ENCODE results near the gene RAD52.

RAD52 gene

DNA sequence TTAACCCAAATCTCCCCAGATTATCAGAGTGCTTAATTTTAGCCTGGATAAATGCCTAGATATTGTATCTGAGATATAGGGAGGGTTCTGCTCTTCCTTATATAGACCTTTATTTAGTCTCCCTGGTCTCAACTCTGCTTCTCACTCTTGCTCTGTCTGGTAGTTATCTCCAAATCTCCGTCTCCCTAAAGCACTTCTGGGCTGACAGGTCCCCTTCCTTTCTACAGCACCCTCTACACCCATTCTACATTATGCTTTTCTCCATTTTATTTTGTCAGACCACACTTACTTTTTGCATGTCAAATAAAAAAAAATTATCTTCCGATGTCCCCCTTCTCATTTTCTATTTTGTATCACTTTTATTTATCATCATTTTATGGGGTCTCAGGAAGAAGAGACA lies 39.6 kb upstream of the RAD52 start:
- H3K4me3 ChIP-seq (ENCODE audit: low read depth in 1 of 5, low read length in 5 of 5) = peak overlapping the region in 2 of 5 donors; percentile 77 to 85

DNA sequence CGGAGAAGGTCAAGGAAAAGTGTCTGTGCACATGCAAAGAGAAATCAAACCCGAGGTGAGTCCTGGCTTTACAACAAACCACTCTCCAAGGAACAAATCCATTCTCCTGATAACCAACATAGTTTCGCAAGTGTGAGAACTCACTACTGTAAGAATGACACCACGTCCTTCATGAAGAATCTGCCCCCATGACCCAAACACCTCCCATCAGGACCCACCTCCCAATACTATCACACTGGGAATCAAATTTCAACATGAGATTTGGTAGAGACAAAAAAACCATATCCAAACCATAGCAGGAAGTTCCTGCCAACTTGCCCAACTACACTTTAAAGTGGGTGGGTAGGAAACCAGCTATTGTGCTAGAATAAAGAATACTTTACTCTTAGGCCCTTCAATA lies 39.2 kb upstream of the RAD52 start:
- Histone ChIP-seq H3K27me3 (ENCODE audit: control insufficient read depth in 5 of 5, insufficient read depth in 4 of 5, low read length in 5 of 5) (no peaks in the 10 kb centered on the region), H3K27ac (ENCODE audit: low read depth, low read length) (no peak overlapping the region), H3K36me3 (ENCODE audit: control insufficient read depth in 5 of 5, insufficient read depth in 5 of 5, low read length in 5 of 5) (no peaks in the 10 kb centered on the region), H3K4me1 (ENCODE audit: control insufficient read depth in 5 of 5, insufficient read depth in 5 of 5, low read length in 5 of 5) (peaks cover 3 to 36% (median 35%) of the 10 kb centered on the region in 5 donors), H3K9me3 (ENCODE audit: control insufficient read depth in 5 of 5, low read length in 5 of 5) (no peaks in the 10 kb centered on the region), H3K4me3 (ENCODE audit: low read depth in 1 of 5, low read length in 5 of 5) (no peak overlapping the region), H3K9ac (ENCODE audit: low read length in 5 of 5) (peak overlapping the region in 2 of 5 donors; percentile 77 to 92)

More for the DNA sequence above, 39.6 kb upstream of the RAD52 start:
- no peaks in the 10 kb centered on the region for H3K9me3 ChIP-seq (ENCODE audit: control insufficient read depth in 5 of 5, low read length in 5 of 5)
- peak overlapping the region in 3 of 5 donors; percentile 77 to 95 (median 92) for H3K9ac ChIP-seq (ENCODE audit: low read length in 5 of 5)
- peak overlapping the region; percentile 96 for H3K27ac ChIP-seq (ENCODE audit: low read depth, low read length)
- H3K4me1 ChIP-seq (ENCODE audit: control insufficient read depth in 5 of 5, insufficient read depth in 5 of 5, low read length in 5 of 5) = peaks cover 3 to 36% (median 35%) of the 10 kb centered on the region in 5 donors
- no peaks in the 10 kb centered on the region for H3K36me3 ChIP-seq (ENCODE audit: control insufficient read depth in 5 of 5, insufficient read depth in 5 of 5, low read length in 5 of 5)
- H3K27me3 ChIP-seq (ENCODE audit: control insufficient read depth in 5 of 5, insufficient read depth in 4 of 5, low read length in 5 of 5) = no peaks in the 10 kb centered on the region

DNA sequence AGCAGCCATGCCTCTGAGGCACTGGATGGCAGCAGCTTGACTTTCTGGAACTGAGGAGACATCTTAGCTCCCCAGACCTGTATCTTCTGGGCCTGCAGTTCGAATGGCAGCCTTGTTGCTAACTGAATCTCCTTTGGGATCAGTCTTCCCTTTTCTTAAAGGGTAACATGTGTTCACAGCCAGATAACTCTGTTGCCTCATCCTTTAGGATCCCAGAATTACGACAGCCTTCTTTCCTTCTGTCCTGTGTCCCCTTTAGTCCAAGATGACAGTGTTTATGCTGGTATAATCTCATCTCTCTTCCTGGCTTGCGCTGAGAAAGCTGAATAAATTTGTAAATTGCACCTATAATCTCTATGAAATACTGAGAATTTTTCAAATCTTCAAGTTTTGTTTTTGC lies 32.5 kb upstream of the RAD52 start:
- peak overlapping the region in 1 of 5 donors; percentile 32 for H3K9ac ChIP-seq (ENCODE audit: low read length in 5 of 5)
- peaks cover 0 to 5% (median 3%) of the 10 kb centered on the region in 5 donors for H3K4me1 ChIP-seq (ENCODE audit: control insufficient read depth in 5 of 5, insufficient read depth in 5 of 5, low read length in 5 of 5)

DNA sequence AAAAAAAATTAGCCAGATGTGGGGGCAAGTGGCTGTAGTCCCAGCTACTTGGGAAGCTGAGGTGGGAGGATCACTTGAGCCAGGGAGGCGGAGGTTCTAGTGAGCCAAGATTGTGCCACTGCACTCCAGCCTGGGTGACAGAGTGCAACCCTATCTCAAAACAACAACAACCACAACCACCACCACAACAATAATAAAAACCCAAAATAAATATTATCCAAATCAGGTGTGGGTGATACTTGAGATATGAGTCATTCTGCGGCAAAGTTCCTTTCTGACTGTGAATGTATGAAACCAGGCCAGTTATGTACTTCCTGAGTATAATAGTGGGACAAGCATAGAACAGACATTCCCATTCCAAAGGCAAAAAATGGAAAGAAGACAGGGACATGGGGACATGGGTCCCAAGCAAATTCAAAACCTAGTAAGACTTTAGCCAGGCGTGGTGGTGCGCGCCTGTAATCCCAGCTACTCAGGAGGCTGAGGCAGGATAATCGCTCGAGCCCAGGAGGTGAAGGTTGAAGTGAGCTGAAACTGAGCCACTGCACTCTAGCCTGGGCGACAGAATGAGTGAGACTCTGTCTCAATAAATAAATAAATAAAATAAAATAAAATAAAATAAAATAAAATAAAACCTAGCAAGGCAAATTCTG lies 31.8 kb upstream of the RAD52 start:
- Histone ChIP-seq H3K36me3 (ENCODE audit: control insufficient read depth in 5 of 5, insufficient read depth in 5 of 5, low read length in 5 of 5) (peaks cover 0 to 2% (median 0%) of the 10 kb centered on the region in 5 donors), H3K9me3 (ENCODE audit: control insufficient read depth in 5 of 5, low read length in 5 of 5) (no peaks in the 10 kb centered on the region), H3K4me3 (ENCODE audit: low read depth in 1 of 5, low read length in 5 of 5) (no peak overlapping the region), H3K27me3 (ENCODE audit: control insufficient read depth in 5 of 5, insufficient read depth in 4 of 5, low read length in 5 of 5) (no peaks in the 10 kb centered on the region), H3K4me1 (ENCODE audit: control insufficient read depth in 5 of 5, insufficient read depth in 5 of 5, low read length in 5 of 5) (peaks cover 0 to 5% (median 3%) of the 10 kb centered on the region in 5 donors), H3K27ac (ENCODE audit: low read depth, low read length) (no peak overlapping the region), H3K9ac (ENCODE audit: low read length in 5 of 5) (no peak overlapping the region)

More for the DNA sequence above, 32.5 kb upstream of the RAD52 start:
- Histone ChIP-seq H3K9me3 (ENCODE audit: control insufficient read depth in 5 of 5, low read length in 5 of 5) (no peaks in the 10 kb centered on the region), H3K36me3 (ENCODE audit: control insufficient read depth in 5 of 5, insufficient read depth in 5 of 5, low read length in 5 of 5) (no peaks in the 10 kb centered on the region), H3K27ac (ENCODE audit: low read depth, low read length) (no peak overlapping the region), H3K4me3 (ENCODE audit: low read depth in 1 of 5, low read length in 5 of 5) (no peak overlapping the region), H3K27me3 (ENCODE audit: control insufficient read depth in 5 of 5, insufficient read depth in 4 of 5, low read length in 5 of 5) (no peaks in the 10 kb centered on the region)

DNA sequence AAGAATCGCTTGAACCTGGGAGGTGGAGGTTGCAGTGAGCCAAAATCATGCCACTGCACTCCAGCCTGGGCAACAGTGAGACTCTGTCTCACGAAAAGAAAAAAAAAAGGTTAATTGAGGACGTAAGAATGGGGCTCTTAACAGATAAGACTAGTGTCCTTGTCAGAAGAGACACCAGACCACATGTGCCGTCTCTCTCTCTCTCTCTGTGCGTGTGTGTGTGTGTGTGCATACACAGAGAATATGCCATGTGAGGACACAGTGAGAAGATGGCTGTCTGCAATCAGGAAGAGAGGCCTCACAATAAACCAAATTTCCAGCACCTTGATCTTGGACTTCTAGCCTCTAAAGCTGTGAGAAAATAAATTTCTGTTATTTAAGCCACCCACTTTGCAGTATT lies 29.9 kb upstream of the RAD52 start:
- no peak overlapping the region for H3K27ac ChIP-seq (ENCODE audit: low read depth, low read length)
- H3K27me3 ChIP-seq (ENCODE audit: control insufficient read depth in 5 of 5, insufficient read depth in 4 of 5, low read length in 5 of 5) = no peaks in the 10 kb centered on the region
- peaks cover 0 to 2% (median 0%) of the 10 kb centered on the region in 5 donors for H3K36me3 ChIP-seq (ENCODE audit: control insufficient read depth in 5 of 5, insufficient read depth in 5 of 5, low read length in 5 of 5)
- H3K4me3 ChIP-seq (ENCODE audit: low read depth in 1 of 5, low read length in 5 of 5) = no peak overlapping the region
- peaks cover 0 to 5% (median 3%) of the 10 kb centered on the region in 5 donors for H3K4me1 ChIP-seq (ENCODE audit: control insufficient read depth in 5 of 5, insufficient read depth in 5 of 5, low read length in 5 of 5)
- H3K9me3 ChIP-seq (ENCODE audit: control insufficient read depth in 5 of 5, low read length in 5 of 5) = no peaks in the 10 kb centered on the region
- no peak overlapping the region for H3K9ac ChIP-seq (ENCODE audit: low read length in 5 of 5)

DNA sequence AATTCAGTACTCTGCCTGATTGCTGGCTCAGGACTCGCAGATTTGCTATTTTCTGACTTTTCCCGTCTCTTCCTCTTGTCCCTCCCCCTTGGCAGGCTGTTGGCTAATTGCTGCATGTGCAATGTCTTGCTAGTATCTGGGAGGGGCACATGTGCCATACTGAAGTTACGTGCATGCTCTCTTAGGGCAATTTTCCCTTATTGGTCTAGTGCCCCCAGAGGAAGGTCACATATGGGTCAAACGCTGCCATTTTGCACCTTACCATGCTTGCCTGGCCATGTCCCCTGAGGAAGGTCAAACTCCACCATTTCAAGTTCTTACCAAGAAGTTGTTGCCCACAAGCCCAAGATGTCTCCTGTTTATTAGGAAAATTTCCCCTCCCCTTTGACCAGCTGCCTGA lies 27.7 kb upstream of the RAD52 start:
- no peaks in the 10 kb centered on the region for H3K9me3 ChIP-seq (ENCODE audit: control insufficient read depth in 5 of 5, low read length in 5 of 5)
- peaks cover 0 to 4% (median 3%) of the 10 kb centered on the region in 5 donors for H3K4me1 ChIP-seq (ENCODE audit: control insufficient read depth in 5 of 5, insufficient read depth in 5 of 5, low read length in 5 of 5)
- H3K36me3 ChIP-seq (ENCODE audit: control insufficient read depth in 5 of 5, insufficient read depth in 5 of 5, low read length in 5 of 5) = peaks cover 0 to 2% (median 0%) of the 10 kb centered on the region in 5 donors
- H3K9ac ChIP-seq (ENCODE audit: low read length in 5 of 5) = no peak overlapping the region
- no peak overlapping the region for H3K27ac ChIP-seq (ENCODE audit: low read depth, low read length)
- H3K27me3 ChIP-seq (ENCODE audit: control insufficient read depth in 5 of 5, insufficient read depth in 4 of 5, low read length in 5 of 5) = no peaks in the 10 kb centered on the region
- H3K4me3 ChIP-seq (ENCODE audit: low read depth in 1 of 5, low read length in 5 of 5) = no peak overlapping the region

DNA sequence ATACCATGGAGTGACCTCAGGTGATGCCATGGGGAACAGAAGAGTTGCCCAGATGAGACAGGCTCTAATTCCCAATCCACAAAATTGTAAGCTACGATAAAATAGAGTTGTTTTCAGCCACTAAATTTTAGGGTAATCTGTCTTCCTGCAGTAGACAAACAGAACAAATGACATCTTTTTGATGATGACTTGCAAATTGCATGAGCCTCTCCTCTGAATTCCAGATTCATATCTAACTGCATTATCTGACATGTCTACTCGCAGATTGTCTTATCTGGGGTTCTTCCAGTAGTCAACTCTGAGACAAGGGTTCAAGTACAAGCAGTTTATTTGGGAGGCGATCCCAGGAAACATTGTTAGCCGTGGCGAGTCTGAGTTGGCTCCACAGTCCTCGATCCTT lies 27.1 kb upstream of the RAD52 start:
- no peaks in the 10 kb centered on the region for H3K27me3 ChIP-seq (ENCODE audit: control insufficient read depth in 5 of 5, insufficient read depth in 4 of 5, low read length in 5 of 5)
- no peak overlapping the region for H3K27ac ChIP-seq (ENCODE audit: low read depth, low read length)
- H3K4me3 ChIP-seq (ENCODE audit: low read depth in 1 of 5, low read length in 5 of 5) = no peak overlapping the region
- no peaks in the 10 kb centered on the region for H3K9me3 ChIP-seq (ENCODE audit: control insufficient read depth in 5 of 5, low read length in 5 of 5)
- H3K36me3 ChIP-seq (ENCODE audit: control insufficient read depth in 5 of 5, insufficient read depth in 5 of 5, low read length in 5 of 5) = peaks cover 0 to 2% (median 0%) of the 10 kb centered on the region in 5 donors
- no peak overlapping the region for H3K9ac ChIP-seq (ENCODE audit: low read length in 5 of 5)
- no peaks in the 10 kb centered on the region for H3K4me1 ChIP-seq (ENCODE audit: control insufficient read depth in 5 of 5, insufficient read depth in 5 of 5, low read length in 5 of 5)

DNA sequence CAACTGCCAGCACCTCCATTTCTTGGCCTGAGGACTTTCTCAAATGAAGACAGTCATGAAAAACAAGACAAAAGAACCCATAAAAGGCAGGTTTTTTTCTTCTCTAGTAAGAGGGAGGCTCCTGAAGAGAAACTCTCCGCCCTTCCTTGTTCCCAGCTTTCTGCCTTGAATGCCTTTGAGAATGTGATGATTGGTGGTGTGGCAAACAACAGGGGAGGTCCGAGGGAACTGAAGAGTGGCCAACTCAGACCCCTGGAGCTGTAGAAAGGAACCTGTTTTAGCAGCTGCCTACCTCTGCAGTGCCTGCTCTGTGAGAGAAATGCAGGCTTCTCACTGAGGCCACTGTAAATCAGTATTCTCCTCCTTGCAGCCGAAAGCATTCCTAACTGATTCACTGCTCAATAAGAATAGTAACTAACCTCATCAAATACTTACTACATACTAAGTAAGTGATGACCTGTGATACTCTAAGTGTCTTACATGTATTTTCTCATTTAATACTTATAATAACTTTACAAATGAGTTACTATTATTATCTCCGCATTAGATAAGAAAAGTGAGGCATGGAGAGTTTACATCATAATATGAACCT lies 24.9 kb upstream of the RAD52 start:
- H3K4me3 ChIP-seq (ENCODE audit: low read depth in 1 of 5, low read length in 5 of 5) = no peak overlapping the region
- no peak overlapping the region for H3K27ac ChIP-seq (ENCODE audit: low read depth, low read length)
- no peak overlapping the region for H3K9ac ChIP-seq (ENCODE audit: low read length in 5 of 5)
- H3K9me3 ChIP-seq (ENCODE audit: control insufficient read depth in 5 of 5, low read length in 5 of 5) = no peaks in the 10 kb centered on the region
- H3K36me3 ChIP-seq (ENCODE audit: control insufficient read depth in 5 of 5, insufficient read depth in 5 of 5, low read length in 5 of 5) = peaks cover 0 to 2% (median 0%) of the 10 kb centered on the region in 5 donors
- H3K27me3 ChIP-seq (ENCODE audit: control insufficient read depth in 5 of 5, insufficient read depth in 4 of 5, low read length in 5 of 5) = no peaks in the 10 kb centered on the region
- H3K4me1 ChIP-seq (ENCODE audit: control insufficient read depth in 5 of 5, insufficient read depth in 5 of 5, low read length in 5 of 5) = no peaks in the 10 kb centered on the region

DNA sequence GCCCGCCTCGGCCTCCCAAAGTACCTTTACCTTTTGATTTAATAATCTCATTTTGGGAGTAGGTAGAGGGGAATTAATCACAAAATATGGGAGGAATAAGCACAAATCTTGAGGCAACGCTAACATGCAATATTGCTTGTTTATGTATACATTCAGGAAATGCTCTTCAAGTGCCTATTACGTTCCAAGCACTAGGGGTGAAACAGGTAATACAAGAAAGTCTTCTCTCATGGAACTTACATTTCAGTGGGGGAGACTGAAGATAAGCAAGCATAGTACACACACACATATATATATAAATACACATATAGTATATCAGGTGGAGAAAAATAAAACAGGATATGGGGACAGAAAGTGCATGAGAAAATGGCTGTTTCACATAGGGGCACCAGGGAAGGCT lies 22.5 kb upstream of the RAD52 start:
- Histone ChIP-seq H3K4me1 (ENCODE audit: control insufficient read depth in 5 of 5, insufficient read depth in 5 of 5, low read length in 5 of 5) (no peaks in the 10 kb centered on the region), H3K4me3 (ENCODE audit: low read depth in 1 of 5, low read length in 5 of 5) (no peak overlapping the region), H3K36me3 (ENCODE audit: control insufficient read depth in 5 of 5, insufficient read depth in 5 of 5, low read length in 5 of 5) (peaks cover 0 to 2% (median 0%) of the 10 kb centered on the region in 5 donors), H3K9me3 (ENCODE audit: control insufficient read depth in 5 of 5, low read length in 5 of 5) (no peaks in the 10 kb centered on the region), H3K9ac (ENCODE audit: low read length in 5 of 5) (no peak overlapping the region), H3K27ac (ENCODE audit: low read depth, low read length) (no peak overlapping the region), H3K27me3 (ENCODE audit: control insufficient read depth in 5 of 5, insufficient read depth in 4 of 5, low read length in 5 of 5) (no peaks in the 10 kb centered on the region)

DNA sequence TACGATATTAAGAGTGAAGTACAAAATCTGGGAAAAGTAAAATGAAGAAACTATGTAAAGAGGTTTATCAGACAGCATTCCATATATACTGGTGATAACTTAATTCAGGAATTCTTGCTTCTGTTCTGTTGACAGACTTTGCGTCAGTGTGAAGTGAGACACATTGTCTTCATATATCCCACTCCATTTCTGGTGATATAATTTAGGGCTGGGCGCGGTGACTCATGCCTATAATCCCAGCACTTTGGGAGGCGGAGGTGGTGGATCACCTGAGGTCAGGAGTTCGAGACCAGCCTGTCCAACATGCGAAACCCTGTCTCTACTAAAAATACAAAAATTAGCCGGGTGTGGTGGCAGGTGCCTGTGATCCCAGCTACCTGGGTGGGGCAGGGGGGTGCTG lies 20.3 kb upstream of the RAD52 start:
- no peaks in the 10 kb centered on the region for H3K27me3 ChIP-seq (ENCODE audit: control insufficient read depth in 5 of 5, insufficient read depth in 4 of 5, low read length in 5 of 5)
- no peak overlapping the region for H3K27ac ChIP-seq (ENCODE audit: low read depth, low read length)
- no peaks in the 10 kb centered on the region for H3K36me3 ChIP-seq (ENCODE audit: control insufficient read depth in 5 of 5, insufficient read depth in 5 of 5, low read length in 5 of 5)
- H3K4me1 ChIP-seq (ENCODE audit: control insufficient read depth in 5 of 5, insufficient read depth in 5 of 5, low read length in 5 of 5) = no peaks in the 10 kb centered on the region
- no peak overlapping the region for H3K9ac ChIP-seq (ENCODE audit: low read length in 5 of 5)
- no peaks in the 10 kb centered on the region for H3K9me3 ChIP-seq (ENCODE audit: control insufficient read depth in 5 of 5, low read length in 5 of 5)
- no peak overlapping the region for H3K4me3 ChIP-seq (ENCODE audit: low read depth in 1 of 5, low read length in 5 of 5)

Data from subcutaneous abdominal adipose tissue (tissue), 5 donors.